Tibial nerve (tissue), 4 donors: ENCODE results near the gene C5orf52.
"Not testable (repeated sequence)": the region's sequence is repeated elsewhere in the genome, so short reads cannot be mapped to it uniquely, and the experiment has no call there.

Experiments
- CTCF ChIP-seq, 5 experiments: fragments of 200-600 bp in 3 of 5; fragments of 450-650 bp in 2 of 5; sonication (generic) in 3 of 5; IDR thresholded peaks; one replicate each; pipeline ENCODE4 v1.5.1; 2016 to 2019; ENCODE audit warnings: antibody characterized with exemption in 5 of 5, mild to moderate bottlenecking in 3 of 5, moderate library complexity in 2 of 5
- EP300 ChIP-seq, 2 donors: sonication (generic); formaldehyde crosslinking; IDR thresholded peaks; one replicate each; pipeline ENCODE4 v1.6.1; 2017; ENCODE audit warnings: antibody characterized with exemption in 2 of 2, mild to moderate bottlenecking in 1 of 2
- POLR2A ChIP-seq, 2 donors: fragments of 450-650 bp; IDR thresholded peaks; one replicate each; pipeline ENCODE4 v1.6.1; 2017; ENCODE audit warnings: antibody characterized with exemption in 2 of 2, mild to moderate bottlenecking in 2 of 2, moderate library complexity in 2 of 2

- TF ChIP-seq POLR2A, CTCF (IDR thresholded peaks at IDR 0.05): not testable (repeated sequence)
- peak in 1 of 2 donors; percentile 54 for TF ChIP-seq EP300 (IDR thresholded peaks at IDR 0.05)
Observed at GRCh38 chr5:157686276-157687197, 15.2 kb downstream of the C5orf52 start.
